ENCODE measurements around the gene RAB37. TPM values are rescaled to one million over a fixed set of nuclear protein-coding genes. Genes with fewer than 3 reads are reported as not detected.

Gene RAB37
- polyA plus RNA-seq, 1 donor from 2014 or later: not detected

GRCh38 chr17:74728702-74729075 is 8.4 kb upstream of the RAB37 start:
- Histone ChIP-seq H2AFZ (ENCODE audit: low read depth, low read length) (no peak overlapping the region), H3K9me2 (ENCODE audit: insufficient read depth, low read length) (no peaks in the 10 kb centered on the region)

DNA sequence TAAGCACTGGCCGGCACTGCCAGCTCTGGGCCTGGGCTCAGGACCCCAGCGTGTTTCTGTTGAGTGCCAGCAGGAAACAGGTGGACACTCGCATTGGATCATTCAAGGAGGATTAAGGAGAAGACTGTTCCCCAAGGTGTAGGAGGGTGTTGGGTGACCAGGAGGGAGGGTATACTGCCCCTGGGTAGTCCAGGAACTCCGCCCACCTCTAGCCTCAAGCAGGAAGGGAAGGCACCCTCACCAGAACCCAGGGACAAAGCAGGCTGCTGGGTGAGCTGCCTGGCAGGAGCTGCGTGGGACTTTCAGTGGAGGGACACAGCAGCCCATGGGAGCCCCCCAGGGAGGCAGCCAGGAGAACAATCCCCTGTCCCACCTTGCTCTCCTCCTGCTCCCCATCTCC is 7.7 kb upstream of the RAB37 start:
- Histone ChIP-seq H3K27me3 (ENCODE audit: insufficient read depth, low read depth, low read length) (peaks cover 13% of the 10 kb centered on the region), H3K27ac (ENCODE audit: low read length) (no peak overlapping the region), H4K20me1 (ENCODE audit: insufficient read depth) (no peaks in the 10 kb centered on the region), H3K4me2 (ENCODE audit: low read length) (no peak overlapping the region), H3K9ac (ENCODE audit: low read length) (no peak overlapping the region), H3K79me2 (replicated peaks; ENCODE audit: insufficient read depth, low read length) (no peaks in the 10 kb centered on the region), H3K9me2 (ENCODE audit: insufficient read depth, low read length) (no peaks in the 10 kb centered on the region), H3K36me3 (ENCODE audit: insufficient read depth, low read length) (no peaks in the 10 kb centered on the region), H3K9me3 (ENCODE audit: low read length) (peaks cover 5% of the 10 kb centered on the region), H3K4me3 (ENCODE audit: low read length) (no peak overlapping the region), H2AFZ (ENCODE audit: low read depth, low read length) (no peak overlapping the region), H3F3A (ENCODE audit: insufficient read depth, low read length, poor library complexity, severe bottlenecking) (no peaks in the 10 kb centered on the region)
- TF ChIP-seq, protein P1, sequence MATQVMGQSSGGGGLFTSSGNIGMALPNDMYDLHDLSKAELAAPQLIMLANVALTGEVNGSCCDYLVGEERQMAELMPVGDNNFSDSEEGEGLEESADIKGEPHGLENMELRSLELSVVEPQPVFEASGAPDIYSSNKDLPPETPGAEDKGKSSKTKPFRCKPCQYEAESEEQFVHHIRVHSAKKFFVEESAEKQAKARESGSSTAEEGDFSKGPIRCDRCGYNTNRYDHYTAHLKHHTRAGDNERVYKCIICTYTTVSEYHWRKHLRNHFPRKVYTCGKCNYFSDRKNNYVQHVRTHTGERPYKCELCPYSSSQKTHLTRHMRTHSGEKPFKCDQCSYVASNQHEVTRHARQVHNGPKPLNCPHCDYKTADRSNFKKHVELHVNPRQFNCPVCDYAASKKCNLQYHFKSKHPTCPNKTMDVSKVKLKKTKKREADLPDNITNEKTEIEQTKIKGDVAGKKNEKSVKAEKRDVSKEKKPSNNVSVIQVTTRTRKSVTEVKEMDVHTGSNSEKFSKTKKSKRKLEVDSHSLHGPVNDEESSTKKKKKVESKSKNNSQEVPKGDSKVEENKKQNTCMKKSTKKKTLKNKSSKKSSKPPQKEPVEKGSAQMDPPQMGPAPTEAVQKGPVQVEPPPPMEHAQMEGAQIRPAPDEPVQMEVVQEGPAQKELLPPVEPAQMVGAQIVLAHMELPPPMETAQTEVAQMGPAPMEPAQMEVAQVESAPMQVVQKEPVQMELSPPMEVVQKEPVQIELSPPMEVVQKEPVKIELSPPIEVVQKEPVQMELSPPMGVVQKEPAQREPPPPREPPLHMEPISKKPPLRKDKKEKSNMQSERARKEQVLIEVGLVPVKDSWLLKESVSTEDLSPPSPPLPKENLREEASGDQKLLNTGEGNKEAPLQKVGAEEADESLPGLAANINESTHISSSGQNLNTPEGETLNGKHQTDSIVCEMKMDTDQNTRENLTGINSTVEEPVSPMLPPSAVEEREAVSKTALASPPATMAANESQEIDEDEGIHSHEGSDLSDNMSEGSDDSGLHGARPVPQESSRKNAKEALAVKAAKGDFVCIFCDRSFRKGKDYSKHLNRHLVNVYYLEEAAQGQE (IDR thresholded peaks at IDR 0.05; ENCODE audit: borderline replicate concordance): no peak
- TF ChIP-seq RAD21 (conservative IDR thresholded peaks at IDR 0.05): no peak

More at GRCh38 chr17:74728702-74729075, 8.4 kb upstream of the RAB37 start:
- H3K4me2 ChIP-seq (ENCODE audit: low read length): no peak overlapping the region
- no peaks in the 10 kb centered on the region for H3K79me2 ChIP-seq (replicated peaks; ENCODE audit: insufficient read depth, low read length)
- no peaks in the 10 kb centered on the region for H3K9me3 ChIP-seq (ENCODE audit: low read length)
- no peaks in the 10 kb centered on the region for H4K20me1 ChIP-seq (ENCODE audit: insufficient read depth)
- no peak overlapping the region for H3K27ac ChIP-seq (ENCODE audit: low read length)
- no peak overlapping the region for H3K4me3 ChIP-seq (ENCODE audit: low read length)
- H3F3A ChIP-seq (ENCODE audit: insufficient read depth, low read length, poor library complexity, severe bottlenecking): no peaks in the 10 kb centered on the region
- H3K9ac ChIP-seq (ENCODE audit: low read length): no peak overlapping the region
- TF ChIP-seq, protein P1 (IDR thresholded peaks at IDR 0.05; ENCODE audit: borderline replicate concordance): no peak
- TF ChIP-seq EP300 (conservative IDR thresholded peaks at IDR 0.05; ENCODE audit: poor library complexity, severe bottlenecking): no peak
- no peak for TF ChIP-seq EZH2 (IDR thresholded peaks at IDR 0.05; ENCODE audit: borderline replicate concordance, insufficient read depth, low read length, poor library complexity, severe bottlenecking)
- TF ChIP-seq MXI1 (conservative IDR thresholded peaks at IDR 0.05; ENCODE audit: poor library complexity, severe bottlenecking): no peak
- TF ChIP-seq POLR2AphosphoS5 (IDR thresholded peaks at IDR 0.05): no peak
- TF ChIP-seq RAD21 (conservative IDR thresholded peaks at IDR 0.05): no peak
- TF ChIP-seq, protein P2, sequence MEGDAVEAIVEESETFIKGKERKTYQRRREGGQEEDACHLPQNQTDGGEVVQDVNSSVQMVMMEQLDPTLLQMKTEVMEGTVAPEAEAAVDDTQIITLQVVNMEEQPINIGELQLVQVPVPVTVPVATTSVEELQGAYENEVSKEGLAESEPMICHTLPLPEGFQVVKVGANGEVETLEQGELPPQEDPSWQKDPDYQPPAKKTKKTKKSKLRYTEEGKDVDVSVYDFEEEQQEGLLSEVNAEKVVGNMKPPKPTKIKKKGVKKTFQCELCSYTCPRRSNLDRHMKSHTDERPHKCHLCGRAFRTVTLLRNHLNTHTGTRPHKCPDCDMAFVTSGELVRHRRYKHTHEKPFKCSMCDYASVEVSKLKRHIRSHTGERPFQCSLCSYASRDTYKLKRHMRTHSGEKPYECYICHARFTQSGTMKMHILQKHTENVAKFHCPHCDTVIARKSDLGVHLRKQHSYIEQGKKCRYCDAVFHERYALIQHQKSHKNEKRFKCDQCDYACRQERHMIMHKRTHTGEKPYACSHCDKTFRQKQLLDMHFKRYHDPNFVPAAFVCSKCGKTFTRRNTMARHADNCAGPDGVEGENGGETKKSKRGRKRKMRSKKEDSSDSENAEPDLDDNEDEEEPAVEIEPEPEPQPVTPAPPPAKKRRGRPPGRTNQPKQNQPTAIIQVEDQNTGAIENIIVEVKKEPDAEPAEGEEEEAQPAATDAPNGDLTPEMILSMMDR (IDR thresholded peaks at IDR 0.05; ENCODE audit: poor library complexity, severe bottlenecking): no peak
- no peak for TF ChIP-seq TAF1 (IDR thresholded peaks at IDR 0.05; ENCODE audit: low read depth)
- no peak for TF ChIP-seq SMC3 (conservative IDR thresholded peaks at IDR 0.05; ENCODE audit: poor library complexity)
- H3K27me3 ChIP-seq (ENCODE audit: insufficient read depth, low read depth, low read length): peaks cover 7% of the 10 kb centered on the region
- H3K36me3 ChIP-seq (ENCODE audit: insufficient read depth, low read length): no peaks in the 10 kb centered on the region
